GM19193 (cell line): Measurements from ENCODE around the gene CREB3L2.

Experiments
- POLR2A ChIP-seq: IDR thresholded peaks from 4 replicates; pipeline ENCODE4 v1.6.1; 2011; ENCODE audit not compliant: insufficient read depth, insufficient read length; ENCODE audit errors: extremely low read depth

The CREB3L2 gene

DNA sequence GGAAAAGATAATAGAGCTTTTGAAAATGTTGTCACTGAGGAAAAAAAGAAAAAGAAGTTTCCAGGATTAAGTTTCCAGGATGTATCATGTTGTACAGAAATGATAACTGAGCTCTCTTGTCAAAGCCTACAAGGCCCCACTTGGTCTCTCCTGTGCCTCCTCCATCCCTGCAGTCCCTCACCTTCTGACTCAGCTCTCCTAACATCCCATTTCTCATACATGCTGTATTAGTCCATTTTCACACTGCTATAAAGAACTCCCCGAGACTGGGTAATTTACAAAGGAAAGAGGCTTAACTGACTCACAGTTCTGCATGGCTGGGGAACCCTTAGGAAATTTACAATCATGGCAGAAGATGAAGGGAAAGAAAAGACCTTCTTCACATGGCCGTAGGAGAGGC lies 151.3 kb downstream of the CREB3L2 start:
- no peak for TF ChIP-seq POLR2A

GRCh38 chr7:137848095-137848494 lies 153.8 kb downstream of the CREB3L2 start:
- TF ChIP-seq POLR2A: no peak

- no peak for TF ChIP-seq POLR2A
Measured at GRCh38 chr7:137847568-137848050, 154.3 kb downstream of the CREB3L2 start.

DNA sequence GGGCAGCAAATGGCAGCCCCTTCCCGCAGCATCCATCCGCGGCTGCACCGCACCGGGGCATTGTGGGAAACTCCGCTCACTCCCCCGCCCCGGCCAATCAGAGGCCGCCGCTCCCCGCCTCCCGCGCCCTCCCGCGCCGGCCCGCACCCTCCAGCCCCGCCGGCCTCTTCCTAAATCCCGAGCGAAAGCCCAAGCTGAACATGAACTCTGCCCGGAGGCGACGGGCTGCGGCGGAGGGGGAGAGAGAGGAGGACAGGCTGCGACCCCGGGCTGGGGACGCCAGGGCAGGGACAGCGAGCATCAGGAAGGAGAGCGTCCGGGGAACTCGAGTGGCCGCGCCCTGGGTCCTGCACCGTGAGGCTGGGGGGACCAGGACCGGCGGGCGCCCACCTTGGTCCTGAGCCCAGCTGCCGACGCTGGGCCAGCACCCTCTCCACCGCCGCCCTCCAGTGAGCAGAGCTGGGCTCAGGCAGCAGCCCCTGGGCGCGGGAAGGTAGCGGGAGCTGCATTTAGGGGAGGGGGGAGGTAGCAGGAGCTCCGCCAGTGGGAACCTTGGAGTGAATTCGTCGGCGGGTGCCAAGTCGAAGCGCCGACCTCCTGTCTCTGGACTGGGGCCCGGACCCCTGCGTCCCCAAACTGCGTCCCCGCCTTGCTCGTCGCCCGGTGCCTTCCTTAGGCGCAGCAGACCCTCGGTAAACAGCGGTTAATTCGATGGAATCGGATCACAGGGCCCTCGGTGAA lies 154.9 kb downstream of the CREB3L2 start, which contains the start of gene DGKI:
Gene DGKI, minus strand, starts transcription at position 148 of the 741 bp plus-strand sequence.
- TF ChIP-seq POLR2A: no peak

- no peak for TF ChIP-seq POLR2A
Measured at GRCh38 chr7:137846549-137846826, 155.4 kb downstream of the CREB3L2 start.

DNA sequence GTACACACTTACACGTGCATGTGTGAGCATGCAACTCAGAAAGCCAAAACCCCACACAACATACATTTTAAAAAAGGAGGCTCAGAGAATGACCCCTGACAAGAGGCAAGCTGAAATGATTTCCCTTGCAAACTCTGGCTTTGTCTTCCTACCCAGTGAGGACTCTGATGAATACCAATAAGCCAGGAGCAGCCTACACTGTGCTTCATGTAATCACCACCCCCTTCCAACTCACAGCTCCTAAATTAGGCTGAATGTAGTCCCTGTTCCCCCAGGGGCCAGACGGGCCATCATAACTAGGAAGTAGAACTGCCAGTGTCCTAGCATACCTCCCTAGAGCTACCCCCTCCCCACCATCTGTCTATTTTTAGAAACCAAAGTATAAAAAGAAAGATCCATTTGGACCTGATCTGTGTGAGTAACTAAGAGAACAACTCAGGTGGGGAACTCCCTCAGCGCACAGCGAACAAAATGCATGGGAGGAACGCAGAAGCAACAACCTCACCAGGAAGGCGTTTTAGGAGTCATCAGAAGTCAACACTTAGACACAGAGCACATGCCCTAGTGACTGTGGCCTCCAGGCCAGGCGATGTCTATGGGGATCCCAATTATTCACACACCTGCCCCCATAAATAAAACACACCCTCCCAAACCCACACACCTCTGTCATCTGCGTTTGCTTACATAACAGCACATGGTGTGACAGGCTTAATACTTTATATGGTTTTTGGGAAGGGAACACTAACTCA lies 157.0 kb downstream of the CREB3L2 start:
- TF ChIP-seq POLR2A: no peak

DNA sequence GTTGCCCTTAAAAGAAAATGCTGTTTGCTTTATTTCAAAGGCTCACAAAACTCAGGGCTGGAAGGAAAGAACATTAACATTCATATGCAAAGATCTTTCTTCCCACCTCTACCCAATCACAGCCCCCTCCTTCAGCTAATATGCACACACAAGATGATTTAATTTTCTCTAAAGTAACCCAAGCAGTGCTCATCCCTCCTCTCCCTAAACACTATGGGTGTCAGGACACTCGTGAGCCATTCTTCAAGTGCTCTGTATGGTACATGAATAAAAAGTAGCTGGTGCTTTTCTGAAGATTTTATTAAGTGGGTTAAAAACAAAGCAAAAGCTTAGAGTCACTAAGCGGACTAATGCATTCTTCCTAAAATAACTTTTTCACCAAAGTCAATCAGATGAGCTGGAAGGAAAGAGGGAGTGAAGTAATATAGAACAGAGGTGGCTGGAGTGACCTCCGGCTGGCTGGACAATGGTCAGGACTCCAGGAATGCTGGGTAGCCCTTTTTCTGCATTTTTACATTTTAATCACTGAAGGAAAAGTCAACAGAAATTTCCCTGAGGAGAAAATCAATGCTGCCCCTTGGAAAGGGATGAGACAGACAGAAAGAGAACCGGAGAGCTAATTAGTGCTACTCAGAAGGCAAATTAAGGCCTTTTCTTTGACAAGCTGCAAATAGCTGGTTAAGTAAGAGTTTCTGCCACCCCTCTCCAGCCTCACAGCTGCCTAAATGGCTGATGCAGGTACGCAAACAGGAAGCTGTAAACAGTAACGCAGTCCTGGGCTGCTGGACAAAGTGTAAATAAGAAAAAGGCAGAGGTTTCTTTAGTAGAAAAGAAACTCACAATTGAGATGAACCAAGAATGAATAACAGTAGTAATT lies 161.7 kb downstream of the CREB3L2 start:
- TF ChIP-seq POLR2A: no peak

DNA sequence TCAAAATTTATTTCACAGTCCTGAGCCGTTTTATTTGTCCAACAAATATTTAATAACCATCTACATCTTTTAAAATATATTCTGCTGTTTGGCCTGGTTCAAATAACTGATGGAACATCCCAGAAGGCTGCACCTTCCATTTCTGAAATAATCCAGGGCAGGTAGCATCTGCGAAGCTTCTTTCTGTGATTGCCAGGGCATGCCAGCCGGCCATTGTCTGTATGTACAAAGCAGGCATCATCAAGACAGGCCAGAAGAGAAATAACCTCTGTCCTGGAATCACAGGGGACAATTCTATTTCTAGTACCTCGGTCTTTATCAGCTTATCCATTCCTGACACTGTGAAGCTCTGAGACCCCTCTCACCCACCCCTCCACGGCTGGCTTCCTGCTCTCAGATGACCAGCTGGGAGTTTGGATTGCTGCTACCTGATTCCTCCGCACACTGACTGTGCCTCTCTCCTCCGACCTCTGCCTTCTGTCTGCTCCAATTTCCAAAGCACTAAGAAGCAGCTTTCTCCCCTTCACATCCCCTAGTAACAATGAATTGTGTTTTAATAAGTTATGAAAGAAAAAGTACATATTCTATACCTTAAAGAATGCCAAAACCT lies 163.1 kb downstream of the CREB3L2 start:
- TF ChIP-seq POLR2A: no peak

DNA sequence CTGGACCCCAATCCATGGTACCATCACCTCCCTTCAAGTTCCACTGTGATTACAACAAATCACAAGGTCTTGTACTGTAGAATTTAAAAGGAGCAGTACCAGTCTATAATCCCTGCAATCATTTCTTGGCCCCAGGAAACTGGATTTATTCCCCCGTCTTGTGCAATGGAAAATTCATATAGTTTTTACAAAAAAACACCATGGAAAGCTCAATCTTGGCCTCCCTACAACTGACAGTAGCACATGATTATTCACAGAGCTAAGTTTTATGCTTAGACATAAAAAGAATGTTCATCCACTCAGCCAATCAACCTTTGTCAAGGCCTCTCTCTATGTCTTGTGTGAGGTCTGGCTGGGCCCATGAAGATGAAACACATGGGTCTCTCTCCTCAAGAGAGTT lies 165.3 kb downstream of the CREB3L2 start:
- TF ChIP-seq POLR2A: no peak

DNA sequence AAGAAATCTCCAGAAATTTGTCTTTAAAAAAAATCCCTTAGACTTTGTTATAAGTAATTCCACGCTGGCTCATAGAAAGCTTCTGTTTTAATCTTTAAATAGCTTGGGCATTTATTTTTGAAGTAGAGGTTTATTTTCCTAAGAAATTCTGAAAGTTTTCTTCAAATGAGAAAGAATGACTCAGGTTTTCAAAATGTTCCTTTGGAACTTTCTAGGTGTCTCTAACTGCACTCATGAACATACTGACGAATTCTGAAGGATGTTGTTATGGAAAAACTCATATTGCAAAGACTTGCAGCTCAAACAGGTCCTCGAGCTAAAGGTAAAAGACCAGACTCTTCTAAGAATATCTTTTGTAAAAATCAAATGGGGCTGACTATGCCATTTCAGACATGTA lies 165.8 kb downstream of the CREB3L2 start:
- no peak for TF ChIP-seq POLR2A

GRCh38 chr7:137835486-137836112 lies 166.3 kb downstream of the CREB3L2 start:
- no peak for TF ChIP-seq POLR2A

- no peak for TF ChIP-seq POLR2A
Measured at GRCh38 chr7:137834552-137834951, 167.3 kb downstream of the CREB3L2 start.

GRCh38 chr7:137832382-137832781 lies 169.5 kb downstream of the CREB3L2 start:
- TF ChIP-seq POLR2A: no peak

GRCh38 chr7:137829337-137829992 lies 172.4 kb downstream of the CREB3L2 start:
- no peak for TF ChIP-seq POLR2A
